GM13976 (cell line): Measurements from ENCODE around the gene CEP55.

Source experiments
- DNase-seq: peaks from one replicate; pipeline ENCODE4 v3.0.0; 2012; ENCODE audit warnings: low spot score
- in situ Hi-C: fragments of 300-500 bp; cut with MboI; formaldehyde crosslinking; loops from one replicate; pipeline ENCODE4 v1.12.0; 2022; ENCODE audit warnings: low sequenced_read_pairs, mixed read lengths, inconsistent platforms; ENCODE audit not compliant: unreplicated experiment
- TF ChIP-seq, protein P1 (sequence below): IDR thresholded peaks from 2 replicates; pipeline ENCODE4 v1.5.1; 2012; ENCODE audit warnings: borderline replicate concordance, mild to moderate bottlenecking; ENCODE audit not compliant: insufficient read depth; ENCODE audit errors: extremely low read depth, missing control alignments, control extremely low read depth

The CEP55 gene

GRCh38 chr10:93573924-93574323 is 77.5 kb downstream of the CEP55 start:
- in situ Hi-C loops = no loop called here
- no peak for DNase-seq
- TF ChIP-seq, protein P1, sequence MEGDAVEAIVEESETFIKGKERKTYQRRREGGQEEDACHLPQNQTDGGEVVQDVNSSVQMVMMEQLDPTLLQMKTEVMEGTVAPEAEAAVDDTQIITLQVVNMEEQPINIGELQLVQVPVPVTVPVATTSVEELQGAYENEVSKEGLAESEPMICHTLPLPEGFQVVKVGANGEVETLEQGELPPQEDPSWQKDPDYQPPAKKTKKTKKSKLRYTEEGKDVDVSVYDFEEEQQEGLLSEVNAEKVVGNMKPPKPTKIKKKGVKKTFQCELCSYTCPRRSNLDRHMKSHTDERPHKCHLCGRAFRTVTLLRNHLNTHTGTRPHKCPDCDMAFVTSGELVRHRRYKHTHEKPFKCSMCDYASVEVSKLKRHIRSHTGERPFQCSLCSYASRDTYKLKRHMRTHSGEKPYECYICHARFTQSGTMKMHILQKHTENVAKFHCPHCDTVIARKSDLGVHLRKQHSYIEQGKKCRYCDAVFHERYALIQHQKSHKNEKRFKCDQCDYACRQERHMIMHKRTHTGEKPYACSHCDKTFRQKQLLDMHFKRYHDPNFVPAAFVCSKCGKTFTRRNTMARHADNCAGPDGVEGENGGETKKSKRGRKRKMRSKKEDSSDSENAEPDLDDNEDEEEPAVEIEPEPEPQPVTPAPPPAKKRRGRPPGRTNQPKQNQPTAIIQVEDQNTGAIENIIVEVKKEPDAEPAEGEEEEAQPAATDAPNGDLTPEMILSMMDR = no peak

- no peak for DNase-seq
- in situ Hi-C loops = no loop called here
- TF ChIP-seq, protein P1 = no peak
Observed at GRCh38 chr10:93576888-93577287, 80.5 kb downstream of the CEP55 start.

- in situ Hi-C loops = no loop called here
- TF ChIP-seq, protein P1 = no peak
- no peak for DNase-seq
Observed at GRCh38 chr10:93577565-93577964, 81.2 kb downstream of the CEP55 start.
